Measurements from ENCODE around the gene SLC1A2.

SLC1A2 gene

DNA sequence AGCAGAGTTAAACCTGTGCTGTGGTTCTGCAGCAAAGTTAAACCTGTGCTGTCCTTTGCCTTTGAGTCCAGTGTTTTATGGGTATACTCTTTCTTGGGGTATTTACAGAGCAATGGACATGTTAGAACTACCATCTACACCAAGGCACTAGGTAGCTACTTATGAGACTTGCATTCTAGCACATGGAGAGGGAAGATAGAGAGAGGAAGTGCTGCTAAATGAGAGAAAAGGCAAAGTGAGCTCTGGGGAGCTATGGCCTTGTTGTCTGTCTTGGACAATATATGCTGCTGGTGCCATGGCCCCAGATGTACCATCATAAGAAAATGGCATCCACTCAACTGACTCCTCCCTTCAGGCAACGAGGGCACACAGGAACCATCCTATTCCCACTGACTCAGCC is 91.5 kb downstream of the SLC1A2 start:
- TF ChIP-seq, protein P1, sequence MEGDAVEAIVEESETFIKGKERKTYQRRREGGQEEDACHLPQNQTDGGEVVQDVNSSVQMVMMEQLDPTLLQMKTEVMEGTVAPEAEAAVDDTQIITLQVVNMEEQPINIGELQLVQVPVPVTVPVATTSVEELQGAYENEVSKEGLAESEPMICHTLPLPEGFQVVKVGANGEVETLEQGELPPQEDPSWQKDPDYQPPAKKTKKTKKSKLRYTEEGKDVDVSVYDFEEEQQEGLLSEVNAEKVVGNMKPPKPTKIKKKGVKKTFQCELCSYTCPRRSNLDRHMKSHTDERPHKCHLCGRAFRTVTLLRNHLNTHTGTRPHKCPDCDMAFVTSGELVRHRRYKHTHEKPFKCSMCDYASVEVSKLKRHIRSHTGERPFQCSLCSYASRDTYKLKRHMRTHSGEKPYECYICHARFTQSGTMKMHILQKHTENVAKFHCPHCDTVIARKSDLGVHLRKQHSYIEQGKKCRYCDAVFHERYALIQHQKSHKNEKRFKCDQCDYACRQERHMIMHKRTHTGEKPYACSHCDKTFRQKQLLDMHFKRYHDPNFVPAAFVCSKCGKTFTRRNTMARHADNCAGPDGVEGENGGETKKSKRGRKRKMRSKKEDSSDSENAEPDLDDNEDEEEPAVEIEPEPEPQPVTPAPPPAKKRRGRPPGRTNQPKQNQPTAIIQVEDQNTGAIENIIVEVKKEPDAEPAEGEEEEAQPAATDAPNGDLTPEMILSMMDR (IDR thresholded peaks at IDR 0.05): no peak

DNA sequence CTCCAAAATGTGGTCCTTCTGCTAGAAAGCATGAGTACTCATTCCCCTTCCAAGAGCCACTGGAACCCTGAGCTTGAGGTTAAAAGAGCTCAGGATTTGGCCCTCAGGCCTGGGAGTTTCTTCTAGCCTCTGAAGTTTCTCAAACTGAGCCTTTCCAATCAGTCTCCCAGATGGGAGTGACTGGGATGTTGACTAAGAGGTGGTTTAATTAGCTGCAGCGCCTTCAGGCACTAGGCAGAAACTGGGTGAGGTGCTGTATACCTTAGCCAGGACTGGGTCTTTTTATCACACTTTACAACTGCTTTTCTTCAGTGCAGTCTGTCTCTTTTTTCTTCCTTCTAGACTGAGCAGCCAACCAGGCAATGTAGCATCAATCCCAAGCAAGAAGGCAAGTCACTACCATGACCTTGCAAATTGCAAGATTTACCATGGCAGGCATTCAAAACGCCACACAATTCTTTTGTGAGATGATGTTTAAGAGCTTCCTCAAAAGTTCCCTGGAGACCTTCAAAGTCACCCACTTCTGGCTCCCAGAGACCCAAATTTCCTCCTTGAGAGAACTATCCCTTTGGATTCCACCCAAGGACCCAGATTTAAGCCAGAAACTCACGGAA is 93.0 kb downstream of the SLC1A2 start:
- TF ChIP-seq, protein P1 (IDR thresholded peaks at IDR 0.05): no peak

DNA sequence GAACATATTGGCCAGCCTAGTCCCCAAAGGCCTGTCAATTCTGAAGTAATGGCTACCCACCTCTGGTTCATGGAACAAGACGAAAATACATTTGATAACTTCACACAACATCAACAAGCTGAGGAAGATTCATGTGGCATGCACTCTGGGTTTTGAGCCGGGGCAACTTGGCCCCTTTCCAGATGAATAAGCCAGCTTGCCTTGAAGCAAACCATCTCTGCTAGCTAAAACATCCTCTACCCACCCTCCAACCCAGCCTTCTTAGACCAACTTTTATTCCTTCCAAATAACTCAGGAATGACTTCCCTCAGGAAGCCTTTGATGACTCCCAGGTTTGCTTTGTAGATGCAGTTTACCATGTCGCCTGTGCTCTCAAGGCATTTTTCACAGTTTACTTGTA is 94.4 kb downstream of the SLC1A2 start:
- TF ChIP-seq, protein P1 (IDR thresholded peaks at IDR 0.05): no peak

DNA sequence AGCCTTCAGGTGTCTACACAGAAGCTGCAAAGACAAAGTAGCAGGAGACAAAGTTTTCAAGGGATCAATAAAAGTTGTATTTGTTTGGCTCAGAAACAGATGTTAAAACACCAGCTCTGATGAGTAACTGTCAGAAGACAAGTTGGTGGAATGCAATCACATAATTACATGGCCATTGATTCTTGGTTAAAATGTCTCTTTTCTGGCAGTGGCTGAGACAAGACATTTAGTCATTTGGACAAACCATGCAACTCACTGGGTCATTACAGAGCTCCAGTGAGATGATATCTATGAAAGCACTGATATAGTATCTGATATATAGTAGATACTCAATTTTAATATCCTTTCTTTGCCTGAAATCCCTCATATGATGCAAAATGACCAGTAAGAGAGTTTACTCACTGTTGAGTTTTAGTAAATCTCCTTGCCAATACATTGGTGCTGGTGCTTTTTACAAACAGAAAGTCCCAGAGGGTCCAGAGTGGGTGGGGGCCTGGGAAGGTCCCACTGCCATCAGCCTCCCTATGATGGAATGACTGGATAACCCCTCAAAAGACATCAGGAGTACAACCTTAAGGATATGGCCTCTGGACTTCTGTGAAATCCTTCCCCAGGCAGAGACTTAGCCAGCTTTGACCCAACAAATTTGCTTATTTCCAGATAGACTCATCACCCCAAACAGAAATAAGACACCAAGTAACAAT is 95.0 kb downstream of the SLC1A2 start:
- TF ChIP-seq, protein P1 (IDR thresholded peaks at IDR 0.05): no peak

DNA sequence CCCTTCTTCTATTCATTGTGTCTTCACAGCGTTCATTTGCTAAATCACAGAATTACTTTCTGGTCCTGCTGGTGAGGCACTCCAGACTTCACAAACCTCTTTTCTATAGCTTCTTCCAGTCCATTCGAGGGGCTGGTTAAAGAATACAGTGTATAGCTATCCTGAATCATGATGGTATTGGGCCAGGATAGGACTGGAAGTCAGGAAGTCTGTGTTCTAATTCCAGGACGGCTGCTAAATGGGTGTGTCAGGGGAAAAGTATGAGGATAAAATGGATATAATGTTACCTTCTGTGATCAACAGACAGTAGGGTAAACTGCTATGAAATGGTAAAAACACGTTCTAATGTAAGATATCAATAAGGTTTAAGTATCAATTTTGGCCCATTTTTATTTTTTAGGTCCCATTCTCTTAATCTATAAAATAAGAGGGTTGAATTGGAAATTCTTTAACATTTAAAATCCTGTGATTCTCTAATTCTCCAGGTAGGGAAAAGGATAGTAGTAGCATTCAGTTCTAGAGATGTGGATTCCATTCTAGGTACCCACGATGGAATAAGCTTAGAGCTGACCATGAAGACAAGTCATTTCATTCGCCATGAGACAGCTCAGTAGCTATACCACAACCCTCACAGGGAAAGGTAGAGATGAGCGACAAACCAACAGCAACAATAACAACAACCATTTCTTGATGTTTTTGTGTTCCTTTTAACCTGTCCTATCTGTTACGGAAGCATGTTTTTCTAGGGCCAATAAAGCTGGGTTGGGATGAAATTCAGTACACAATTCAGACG is 96.1 kb downstream of the SLC1A2 start:
- TF ChIP-seq, protein P1 (IDR thresholded peaks at IDR 0.05): no peak

DNA sequence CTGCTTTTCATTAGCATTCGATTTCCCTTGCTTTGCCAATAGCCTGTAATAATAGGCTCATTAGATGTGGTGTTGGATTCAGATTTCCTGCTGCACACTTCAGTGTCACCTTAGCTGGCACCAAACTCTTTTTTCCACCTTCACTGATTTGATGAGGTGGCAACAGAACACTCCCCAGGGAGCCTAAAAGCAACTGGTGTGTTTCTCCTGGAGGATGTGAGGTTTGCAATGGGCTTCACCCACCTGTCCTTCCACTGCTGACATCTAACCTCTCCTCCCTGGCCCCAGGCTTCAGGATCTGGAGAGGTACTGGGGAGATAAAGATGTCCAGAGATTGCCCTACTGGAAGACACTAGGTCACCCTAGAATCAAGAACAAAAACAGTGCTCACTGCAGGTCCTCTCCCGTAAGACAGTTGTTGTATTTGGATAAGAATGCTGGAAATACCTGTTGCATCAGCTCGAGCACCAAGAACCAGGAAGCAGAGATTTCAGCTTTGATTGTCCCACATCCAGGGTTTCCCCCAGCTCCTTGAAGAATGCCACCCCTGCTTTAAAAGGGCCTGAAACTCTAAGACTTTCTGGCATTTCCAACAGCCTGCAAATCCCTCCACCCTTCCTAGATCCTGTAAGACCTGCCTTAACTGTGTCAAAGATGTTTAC is 96.9 kb downstream of the SLC1A2 start:
- TF ChIP-seq, protein P1 (IDR thresholded peaks at IDR 0.05): no peak

DNA sequence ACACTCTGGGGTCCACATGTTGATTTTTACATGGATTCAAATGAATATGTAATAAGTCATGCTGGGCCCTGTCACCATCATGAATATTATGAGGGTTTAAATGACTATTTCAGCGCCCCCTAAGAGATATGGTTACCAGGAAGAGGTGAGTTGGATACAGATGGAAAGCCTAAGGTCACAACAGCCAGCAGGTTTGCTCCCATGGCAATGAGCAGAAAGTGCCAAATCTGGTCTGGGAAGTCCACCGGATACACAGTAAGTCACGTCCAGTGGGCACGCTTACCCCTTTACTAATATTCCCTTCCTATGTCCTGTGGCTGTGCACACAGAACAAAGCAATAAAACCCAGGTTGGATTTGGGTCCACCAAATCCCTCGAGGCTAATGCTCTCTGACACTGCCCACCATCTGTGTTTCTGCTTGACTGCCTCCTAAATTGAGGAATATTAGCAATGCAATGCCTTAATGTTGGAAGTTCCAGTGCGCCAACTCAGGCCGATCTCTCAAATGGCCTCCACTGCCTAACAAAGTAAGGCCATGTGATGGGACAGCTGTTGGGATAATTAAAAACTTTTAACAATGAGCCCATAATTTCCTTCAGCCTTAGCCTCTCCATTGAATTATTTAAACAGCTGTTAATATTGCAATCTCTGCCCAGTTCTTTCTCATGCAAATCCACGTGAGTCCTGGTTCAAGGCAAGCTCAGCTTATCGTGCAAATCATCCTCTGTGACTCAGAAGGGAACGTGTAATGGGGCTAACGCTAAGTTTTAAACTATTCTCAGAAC is 97.6 kb downstream of the SLC1A2 start:
- TF ChIP-seq, protein P1 (IDR thresholded peaks at IDR 0.05): no peak

Measured in LNCAP (cell line).